Measurements from ENCODE around the gene CDKAL1.

- TF ChIP-seq, protein P1, sequence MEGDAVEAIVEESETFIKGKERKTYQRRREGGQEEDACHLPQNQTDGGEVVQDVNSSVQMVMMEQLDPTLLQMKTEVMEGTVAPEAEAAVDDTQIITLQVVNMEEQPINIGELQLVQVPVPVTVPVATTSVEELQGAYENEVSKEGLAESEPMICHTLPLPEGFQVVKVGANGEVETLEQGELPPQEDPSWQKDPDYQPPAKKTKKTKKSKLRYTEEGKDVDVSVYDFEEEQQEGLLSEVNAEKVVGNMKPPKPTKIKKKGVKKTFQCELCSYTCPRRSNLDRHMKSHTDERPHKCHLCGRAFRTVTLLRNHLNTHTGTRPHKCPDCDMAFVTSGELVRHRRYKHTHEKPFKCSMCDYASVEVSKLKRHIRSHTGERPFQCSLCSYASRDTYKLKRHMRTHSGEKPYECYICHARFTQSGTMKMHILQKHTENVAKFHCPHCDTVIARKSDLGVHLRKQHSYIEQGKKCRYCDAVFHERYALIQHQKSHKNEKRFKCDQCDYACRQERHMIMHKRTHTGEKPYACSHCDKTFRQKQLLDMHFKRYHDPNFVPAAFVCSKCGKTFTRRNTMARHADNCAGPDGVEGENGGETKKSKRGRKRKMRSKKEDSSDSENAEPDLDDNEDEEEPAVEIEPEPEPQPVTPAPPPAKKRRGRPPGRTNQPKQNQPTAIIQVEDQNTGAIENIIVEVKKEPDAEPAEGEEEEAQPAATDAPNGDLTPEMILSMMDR (IDR thresholded peaks at IDR 0.05; ENCODE audit: low read length), result no peak
- no peak for TF ChIP-seq EZH2phosphoT487 (IDR thresholded peaks at IDR 0.05; ENCODE audit: low read length)
Measured at GRCh38 chr6:20572940-20573339, 38.7 kb downstream of the CDKAL1 start.
